T-helper 1 cell (primary cell): ENCODE measurements around the gene URM1.

Experiments used
- DNase-seq, 5 donors: peaks; one replicate each; pipeline ENCODE4 v3.0.0-alpha.2; 2012 to 2020

The URM1 gene

DNA sequence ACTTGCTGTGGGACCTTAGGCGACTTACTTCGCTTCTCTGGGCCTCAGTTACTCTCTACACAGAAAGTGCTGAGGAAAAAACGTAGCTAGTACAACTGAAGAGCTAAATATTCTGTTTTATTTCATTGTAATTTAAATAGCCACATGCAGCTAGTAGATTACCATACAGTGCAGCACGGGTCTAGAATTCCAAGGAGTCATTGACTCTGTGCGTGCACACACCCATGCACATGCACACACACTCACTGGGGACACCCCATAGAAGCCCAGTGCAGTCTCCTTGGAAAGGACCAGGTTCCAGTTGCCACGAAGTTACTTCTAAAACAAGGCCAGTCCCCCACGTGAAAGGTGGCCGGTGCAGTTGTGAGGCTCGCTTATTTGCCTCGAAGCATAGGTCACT, 17.0 kb downstream of the URM1 start:
- DNase-seq, result no peak

DNA sequence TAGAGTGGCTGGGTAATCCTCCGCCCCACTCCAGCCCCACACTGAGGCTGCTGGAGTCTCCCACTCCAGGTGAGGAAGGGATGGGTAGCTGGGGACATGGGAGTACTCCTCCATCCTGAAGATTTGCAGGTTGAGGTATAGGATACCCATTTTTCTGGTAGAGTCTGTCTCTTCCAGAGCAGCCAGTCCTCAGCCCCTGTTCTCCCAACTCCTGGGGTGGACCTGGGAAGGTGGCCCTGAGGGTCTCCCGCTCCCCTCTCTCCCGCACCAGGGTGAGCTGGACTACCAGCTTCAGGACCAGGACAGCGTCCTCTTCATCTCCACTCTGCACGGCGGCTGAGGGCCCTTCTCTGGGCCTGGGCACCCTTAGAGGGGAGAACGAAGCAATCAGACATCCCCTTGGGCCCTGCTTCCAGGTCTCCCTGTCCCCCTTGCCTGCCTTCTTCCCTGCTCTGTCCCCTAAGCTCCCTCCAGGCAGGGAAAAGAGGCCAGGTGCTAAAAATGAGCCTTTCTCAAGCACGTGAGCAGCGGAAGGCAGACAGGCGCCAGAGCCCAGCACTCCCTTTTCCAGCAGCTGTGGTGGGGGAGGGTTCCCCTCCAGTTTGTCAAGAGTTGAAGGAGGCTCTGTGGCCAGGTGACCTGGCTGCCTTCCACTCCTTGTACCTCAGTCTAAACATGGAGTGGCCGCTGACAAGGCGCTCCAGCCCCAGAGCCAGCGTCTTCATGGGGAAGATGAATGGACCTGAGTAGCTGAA, 18.4 kb downstream of the URM1 start:
- no peak for DNase-seq

DNA sequence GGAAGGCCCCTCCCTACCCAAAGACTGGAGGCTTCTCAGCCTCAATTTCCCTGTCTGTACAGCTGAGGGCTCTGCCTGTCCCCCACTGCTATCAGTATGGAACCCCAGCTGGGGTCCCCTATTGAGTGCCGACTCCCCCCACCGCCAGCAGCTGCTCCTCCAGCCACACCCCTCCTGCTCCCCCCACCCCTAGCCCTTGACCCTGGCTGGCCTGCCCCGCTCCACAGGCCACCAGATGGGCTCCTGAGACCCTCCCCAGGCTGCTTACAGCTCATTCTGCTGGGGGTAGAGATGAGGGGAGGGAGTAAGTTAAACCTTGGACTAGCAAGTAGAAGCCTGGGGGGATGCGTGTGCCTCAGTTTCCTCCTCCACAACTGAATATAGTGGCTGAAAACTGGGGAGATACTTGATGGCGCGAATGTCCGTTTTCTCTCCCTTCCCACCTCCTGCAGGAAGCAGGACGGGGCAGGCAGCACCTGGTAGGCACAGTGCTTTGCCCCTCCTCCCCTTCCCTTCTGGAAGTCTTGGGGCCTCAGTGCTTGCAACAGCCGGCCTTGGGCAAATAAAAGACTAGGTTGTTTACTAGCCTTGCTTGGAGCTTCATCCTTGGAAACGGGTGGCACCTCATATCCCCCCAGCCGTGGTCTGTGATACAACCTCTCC, 19.1 kb downstream of the URM1 start:
- no peak for DNase-seq

DNA sequence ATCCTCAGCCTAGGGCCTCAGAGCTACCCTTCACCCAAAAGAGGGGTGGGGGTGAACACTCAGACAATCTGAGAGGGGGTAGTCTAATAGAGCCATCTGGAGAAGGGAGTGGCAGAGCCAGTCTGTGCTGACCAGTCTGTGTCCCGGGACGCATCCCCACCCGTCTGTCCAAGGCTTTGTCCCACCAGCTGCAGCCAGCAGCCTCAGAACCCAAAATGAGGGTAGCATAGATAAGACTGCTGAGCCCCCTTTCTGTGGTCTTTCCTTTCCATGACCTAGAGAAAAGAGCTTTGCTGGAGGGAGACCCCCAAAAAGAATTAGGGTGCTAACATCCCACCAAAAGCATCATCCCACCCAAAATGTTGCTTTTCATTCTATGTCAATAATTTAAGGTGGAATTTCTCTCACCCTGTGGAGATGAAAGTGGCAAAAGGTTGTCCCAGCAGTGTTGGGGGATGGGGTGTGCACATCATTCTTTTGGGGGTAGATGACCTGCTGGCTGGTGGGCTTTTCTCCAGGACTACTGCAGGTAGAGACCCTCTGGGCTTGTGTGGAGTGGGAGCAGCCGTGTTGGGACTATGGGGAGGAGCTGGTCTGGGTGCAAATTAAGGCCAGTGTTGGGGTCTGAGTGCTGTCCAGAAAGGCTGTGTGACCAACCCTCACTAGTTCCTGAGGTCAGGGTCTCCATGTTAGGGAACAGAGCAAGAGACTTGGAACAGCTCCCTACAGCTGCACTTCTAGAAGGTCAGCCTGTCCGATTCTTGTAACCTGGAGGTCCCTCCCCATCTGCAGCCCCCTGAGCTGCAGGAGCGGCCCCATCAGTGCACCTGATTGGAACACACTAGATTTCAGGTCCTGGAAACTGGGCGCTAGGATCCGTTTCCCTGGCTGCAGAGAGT, 19.9 kb downstream of the URM1 start:
- DNase-seq, result no peak

DNA sequence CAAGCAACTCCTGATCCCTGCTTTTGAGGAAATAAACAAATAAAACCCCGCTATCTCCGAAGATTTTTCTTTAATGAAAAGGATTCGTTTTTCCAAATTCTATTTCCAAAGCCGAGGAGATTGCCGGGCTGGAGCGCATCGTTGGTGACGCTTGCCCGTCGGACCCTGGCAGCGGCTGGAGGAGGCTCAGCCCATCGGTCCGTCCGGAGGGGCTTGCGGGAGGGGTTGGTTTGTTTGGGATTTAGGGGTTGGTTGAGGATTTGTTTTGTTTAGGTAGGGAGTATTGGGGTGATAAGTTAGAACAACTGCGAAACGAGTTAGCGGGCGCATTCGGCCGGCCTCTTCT, 20.8 kb downstream of the URM1 start:
- DNase-seq, result no peak

DNA sequence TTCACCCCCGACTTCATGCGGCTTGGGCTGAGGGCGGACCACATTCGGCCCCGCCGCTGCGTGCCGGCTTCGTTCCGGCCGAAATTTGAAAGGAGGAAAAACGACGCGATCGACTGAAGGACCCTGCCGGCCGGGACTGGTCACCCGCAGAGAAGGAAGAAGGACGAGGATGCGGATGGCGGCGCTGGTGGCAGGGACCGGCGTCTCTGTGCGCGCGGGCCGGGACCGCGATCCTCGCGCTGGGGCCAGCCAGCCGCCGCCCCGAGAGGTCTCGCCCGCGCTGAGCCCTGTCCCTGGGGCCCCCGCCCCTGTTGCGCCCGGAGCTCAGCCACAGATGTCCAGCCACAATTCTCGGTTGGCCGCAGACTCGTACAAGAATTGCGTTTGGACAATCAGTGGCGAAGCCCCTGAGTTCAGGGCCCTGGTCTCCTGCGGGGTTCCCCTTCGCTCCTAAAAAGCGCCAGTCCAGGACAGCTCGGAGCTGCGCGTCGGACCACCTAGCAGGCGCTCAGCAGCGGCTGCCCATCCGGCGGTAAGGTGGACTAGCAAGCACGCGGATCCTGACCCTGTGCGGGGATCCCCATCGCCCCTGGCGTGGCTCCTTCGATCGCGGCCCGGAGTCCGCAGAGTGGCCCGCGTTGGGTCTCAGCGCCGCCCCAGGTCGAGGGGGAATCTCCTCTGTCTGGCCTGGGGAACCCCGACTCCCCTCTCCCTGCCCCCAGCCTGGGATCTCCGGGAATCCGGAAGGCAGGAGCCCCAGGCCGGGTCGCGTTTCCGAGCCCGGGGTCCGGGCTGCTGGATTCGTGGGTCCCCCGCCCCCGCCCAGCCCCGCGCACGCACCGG, 21.3 kb downstream of the URM1 start:
- DNase-seq, result no peak

DNA sequence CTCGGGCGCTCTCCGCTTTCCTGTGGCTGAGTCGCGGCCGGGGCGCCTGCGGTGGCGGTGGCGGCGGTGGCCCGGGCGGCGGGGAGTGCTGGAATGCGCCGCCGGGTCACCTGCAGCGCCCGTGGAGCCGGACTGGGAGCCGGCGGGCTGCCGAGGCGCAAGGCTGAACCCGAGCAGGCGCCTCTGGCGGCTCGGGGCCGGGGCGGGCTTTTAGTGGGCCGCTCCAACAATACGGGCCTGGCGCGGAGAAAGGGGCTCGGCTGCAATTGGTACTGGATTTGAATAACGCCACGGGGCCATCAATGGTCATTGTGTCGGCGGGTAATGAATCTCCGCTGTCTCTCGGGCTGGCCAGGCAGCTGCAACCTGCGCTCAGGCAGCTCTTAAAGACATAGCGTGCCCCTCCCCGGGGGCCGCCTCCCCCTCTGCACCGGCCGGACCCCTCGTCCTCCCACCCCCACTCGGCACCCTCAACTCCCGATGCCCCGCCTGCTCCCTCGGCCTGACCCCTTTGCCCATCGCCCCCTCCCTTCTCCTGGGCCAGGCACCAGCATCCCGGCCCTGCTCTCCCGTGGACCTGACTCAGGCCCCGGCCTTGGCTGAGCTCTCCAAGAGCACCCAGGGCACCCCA, 22.1 kb downstream of the URM1 start:
- no peak for DNase-seq

DNA sequence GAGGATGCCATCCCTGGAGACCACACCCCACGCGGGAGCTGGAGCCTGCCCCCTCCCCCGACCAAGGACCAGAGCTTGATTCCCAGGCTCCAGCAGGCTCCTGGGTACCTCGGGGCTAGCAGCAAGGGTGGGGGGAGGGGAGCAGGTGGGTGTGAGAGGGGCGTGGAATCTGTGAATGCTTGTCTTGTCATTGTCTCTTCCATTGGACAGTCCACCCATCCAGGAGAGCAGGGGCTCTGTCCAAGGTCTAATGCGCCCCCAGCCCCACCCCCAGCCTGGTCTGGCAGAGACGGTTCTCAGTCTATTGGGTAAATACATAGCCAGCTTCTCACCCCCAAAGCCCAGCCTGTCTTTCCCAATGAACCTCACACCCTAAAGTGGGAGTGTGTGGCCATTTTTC, 22.8 kb downstream of the URM1 start:
- DNase-seq, result no peak

DNA sequence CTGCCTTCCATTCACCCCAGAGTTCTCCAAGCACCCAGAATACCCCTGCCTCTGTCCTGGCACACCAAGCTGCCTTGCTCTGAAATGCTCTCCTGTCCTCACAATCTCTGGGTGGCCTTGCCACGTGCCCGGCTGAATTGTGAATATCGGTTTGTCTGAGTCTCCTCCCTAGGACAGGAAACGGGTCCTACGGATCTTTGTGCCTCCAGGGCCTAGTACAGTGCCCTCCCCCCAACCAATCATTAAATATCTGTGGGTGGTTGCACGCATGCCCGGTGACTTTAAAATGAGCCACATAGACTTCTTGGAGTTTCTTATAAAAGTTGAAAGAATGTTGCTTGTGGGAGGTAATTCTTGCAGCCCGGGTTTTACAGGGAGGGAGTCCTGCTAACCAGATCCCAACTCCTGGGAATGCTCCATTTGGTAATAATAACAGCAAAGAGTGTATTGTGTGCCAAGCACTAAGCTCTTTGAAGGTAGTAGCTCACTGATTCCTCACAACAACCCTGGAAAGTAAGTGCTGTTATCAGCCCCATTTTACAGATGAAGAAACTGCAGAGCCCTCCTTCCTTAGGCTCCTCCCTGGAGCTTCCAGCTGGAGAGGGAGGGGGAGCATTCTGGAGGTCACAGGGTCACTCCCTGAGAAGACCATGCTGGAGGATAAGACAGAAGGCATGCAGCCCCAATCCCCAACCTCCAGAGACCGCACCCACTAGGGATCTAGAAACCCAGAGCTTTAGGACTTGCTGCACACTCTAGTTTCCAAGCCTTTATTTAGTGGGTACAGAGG, 23.4 kb downstream of the URM1 start:
- no peak for DNase-seq

DNA sequence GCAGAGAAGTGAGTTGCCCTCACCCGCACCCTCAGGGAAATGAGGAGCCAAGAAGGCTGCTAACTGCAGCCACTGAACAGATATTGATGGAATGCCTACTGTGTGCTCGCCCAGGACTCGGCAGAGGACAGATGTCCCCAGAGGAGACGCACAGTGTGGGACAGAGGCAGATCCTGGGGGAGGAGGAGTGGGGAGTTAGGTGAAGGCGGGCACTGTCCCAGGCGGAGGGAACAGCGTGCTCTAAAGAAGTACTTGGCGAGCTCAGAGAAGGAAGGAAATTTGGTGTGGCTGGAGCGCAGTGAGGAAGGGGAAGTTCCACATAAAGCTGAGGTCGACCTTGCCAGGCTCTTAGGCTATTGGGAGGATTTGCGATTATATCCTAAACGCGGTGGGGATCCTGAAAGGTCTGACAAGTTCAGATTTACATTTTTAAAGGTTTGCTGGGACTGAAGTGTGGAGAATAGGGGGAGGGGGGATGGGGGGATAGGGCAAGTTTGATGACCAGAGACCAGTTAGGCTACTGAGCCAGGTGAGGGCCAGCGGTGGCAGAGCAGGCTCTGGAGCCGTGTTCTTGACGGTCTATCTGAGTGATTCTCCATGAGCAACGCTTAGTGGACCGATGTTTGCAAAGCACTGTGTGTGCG, 25.9 kb downstream of the URM1 start:
- no peak for DNase-seq

DNA sequence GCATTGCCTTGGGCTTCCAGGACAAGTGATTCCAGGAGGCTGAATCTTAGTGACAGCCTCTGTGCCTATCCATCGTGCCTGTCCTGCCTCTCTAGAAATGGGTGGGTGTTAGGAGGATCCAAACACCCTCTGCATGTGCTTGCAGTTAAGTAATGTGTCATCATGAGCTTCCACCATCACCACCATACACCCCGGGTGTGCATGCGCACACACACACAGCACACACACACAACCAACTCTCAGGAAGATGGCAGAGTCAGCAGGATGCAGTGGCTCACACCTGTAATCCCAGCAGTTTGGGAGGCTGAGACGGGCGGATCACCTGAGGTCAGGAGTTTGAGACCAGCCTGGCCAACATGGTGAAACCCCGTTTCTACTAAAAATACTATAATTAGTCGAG, 26.7 kb downstream of the URM1 start:
- DNase-seq, result no peak

DNA sequence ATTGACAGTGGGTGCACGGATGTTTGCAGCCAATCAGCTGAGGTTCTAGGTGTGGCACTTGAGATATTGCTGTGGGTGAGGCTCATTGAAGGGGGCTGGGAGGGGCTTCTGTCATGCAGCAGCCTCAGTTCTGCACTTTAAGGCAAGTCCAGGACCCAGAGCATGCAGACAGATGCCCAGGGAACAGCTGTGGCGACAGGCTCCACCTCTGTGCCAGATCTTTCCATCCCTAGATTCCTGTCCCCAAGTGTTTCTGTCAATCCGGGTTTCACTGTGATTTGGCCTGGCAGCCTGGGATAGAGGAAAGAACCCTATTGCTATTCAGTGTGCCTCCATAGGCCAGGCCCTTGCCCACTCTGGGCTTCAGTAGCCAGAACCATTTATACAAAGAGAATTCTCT, 28.7 kb downstream of the URM1 start:
- no peak for DNase-seq

DNA sequence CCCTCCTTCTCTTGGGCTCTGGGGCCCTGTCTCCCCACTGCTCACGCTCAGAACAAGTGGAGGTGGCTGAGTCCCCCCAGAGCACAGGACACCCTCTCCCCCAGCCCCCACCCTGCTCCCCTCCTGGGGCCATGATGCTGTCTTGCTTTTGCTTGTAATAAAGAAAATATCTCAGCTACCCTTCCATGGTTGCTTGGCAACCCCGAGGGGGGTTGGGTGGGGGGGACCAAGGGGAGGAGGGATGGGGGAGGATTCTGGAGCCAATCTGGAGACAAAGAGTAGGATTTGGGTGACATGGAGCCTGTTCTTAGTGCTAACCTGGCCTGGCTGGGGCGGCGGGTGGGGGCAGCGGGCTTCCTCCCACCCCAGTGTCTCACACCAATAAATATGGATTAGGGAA, 33.4 kb downstream of the URM1 start:
- no peak for DNase-seq

DNA sequence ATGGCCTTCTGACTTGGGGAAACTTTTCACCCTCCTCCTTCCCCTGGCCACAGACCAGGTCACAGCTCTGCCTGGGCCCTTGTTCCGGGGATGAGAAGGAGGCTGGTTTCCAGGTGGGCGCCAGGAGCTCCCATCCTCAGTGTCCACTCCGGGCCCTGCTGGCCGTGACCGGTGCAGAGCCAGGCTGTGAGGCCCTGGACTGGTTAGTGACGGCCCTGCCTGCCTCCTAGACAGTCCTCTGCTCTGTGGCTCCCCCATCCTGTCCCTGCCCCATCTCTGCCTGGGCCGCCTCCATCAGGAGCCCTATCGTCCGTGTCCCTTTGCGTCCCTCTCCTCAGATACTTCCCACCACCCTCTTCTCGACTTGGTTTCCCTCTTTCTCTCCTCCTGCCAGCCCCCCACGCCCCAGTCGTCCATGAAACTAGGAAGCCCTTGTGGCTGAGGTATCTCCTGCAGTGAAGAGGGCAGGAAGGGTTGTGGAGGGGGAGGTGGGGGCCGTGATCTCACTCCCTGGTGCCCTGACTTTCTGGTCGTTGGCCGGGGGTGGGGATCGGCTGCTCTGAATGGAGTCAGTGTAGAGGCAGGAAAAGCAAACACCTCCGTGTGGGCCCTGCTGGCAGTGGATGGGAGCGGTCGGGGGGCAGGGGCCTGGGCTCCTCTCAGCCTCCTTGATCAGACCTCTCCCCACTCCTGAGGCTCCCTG, 34.1 kb downstream of the URM1 start:
- no peak for DNase-seq

DNA sequence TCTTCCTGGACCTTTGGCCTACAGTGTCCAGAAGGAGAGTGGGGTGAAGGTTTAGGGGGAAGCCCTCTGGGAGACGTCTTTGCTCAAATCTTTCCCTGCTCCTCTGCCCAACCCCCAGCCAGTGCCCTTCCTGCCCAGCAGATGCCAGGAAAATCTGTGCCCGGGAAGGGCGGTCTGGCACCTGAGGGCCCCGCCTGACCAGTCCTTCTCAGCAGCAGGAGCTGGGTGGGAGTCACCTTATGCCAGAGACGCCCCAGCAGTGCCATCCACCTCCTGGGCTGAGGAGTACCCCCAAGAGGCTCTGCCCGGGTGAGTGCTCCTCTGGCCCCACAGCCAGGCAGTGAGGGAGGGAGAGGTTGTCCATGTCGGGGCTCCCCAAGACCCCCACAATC, 34.6 kb downstream of the URM1 start:
- DNase-seq, result no peak

DNA sequence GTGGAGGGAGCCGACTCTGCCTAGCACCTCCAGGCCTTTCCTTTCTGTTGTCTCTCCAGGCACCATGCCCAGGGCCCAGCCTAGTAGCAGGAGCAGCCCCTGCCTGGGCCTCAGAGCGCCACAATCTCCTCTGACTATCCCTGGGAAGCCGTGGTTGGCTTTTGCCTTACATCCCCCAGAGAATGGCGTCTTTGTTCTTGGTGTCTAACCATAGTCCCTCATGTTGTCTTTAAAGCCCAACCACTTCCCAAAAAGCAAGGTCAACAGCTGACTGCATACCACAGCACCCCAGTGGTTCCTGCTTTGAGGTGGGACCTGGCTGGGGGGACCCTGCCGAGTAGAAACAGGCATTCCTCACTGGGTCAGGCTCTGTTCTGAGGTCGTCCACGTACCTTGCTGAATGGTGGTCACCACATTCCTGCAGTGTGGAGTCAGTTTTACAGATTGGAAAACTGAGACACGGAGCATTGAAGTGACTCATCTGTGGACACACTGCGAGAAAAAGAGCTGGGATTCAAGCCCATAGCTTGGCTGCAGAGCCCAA, 35.7 kb downstream of the URM1 start:
- no peak for DNase-seq

DNA sequence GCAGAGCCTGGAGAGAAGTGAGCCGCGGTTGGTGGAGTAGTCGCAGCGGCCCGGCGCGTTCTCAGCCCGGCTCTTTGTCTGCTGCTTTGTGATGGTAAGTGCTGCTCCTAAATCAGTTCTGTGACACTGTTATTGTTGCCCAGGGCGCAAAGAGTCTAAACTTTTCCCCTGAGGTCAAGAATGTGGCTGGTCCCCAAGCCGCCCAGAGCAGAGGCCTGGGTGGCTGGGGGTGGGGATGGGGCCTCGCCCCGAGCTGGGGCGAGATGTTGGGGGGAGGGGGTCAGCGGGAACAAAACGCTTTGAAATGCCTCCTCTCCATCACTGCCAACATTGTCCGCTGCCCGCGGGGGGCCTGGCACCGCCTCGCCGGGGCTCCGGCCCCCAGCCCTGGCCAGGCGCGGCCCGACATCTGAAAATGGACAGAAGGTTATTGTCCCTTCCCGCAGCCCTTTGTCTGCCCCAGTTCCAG, 37.8 kb downstream of the URM1 start:
- DNase-seq, result no peak

DNA sequence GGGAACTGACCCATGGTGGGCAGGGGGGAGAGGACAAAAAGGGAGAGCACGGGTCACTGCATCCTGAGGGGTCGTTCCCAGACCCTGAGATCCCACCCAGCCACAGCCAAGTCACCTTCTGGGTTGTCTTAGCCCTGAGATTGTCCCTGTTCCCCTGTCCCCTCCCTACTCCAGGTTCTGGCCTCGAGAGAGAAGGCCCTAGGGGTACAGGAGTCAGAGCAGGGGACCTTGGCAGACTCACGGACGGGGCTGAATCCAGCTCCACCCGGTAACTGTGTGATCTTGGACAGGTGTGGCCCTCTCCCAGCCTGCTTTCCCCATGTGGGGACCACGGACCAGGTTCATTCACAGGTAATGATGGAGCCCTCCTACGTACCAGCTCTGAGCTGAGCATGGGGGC, 38.3 kb downstream of the URM1 start:
- no peak for DNase-seq

DNA sequence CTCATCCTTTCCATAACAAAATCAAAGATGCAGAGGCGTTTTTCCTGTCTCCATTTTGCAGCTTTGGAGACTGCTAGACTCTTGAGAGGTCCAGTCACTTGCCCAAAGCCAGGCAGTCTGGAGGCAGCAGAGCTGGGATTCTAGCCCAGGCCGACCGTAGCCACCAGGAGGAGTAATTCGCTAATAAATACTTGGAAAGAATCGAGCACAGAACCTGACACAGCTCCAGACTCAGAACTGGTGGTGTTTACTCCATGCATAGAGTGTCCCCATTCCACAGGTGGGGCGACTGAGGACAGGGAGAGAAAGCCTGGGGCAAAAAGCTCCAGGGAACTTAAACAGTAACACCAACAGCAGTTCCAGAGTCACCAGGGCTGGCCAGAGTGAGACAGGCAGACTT, 38.8 kb downstream of the URM1 start:
- no peak for DNase-seq
